GM12865 (cell line): ENCODE results near the gene DHX29.
A peak's percentile ranks its signal among the peaks of the same experiment; 100 is the strongest.

Source experiments
- DNase-seq: peaks from one replicate; pipeline ENCODE4 v3.0.0; 2010; ENCODE audit warnings: low read depth
- H3K4me3 ChIP-seq: 2 replicates; pipeline ENCODE4 v1.5.1; 2011; ENCODE audit warnings: mild to moderate bottlenecking, low read depth, low read length, control low read depth
- TF ChIP-seq, protein P1 (sequence below): IDR thresholded peaks from 2 replicates; pipeline ENCODE4 v1.5.1; 2011; ENCODE audit warnings: low read length, control low read depth, low read depth, inconsistent platforms; ENCODE audit not compliant: insufficient read depth; ENCODE audit errors: missing control alignments

DHX29 gene, protein sequence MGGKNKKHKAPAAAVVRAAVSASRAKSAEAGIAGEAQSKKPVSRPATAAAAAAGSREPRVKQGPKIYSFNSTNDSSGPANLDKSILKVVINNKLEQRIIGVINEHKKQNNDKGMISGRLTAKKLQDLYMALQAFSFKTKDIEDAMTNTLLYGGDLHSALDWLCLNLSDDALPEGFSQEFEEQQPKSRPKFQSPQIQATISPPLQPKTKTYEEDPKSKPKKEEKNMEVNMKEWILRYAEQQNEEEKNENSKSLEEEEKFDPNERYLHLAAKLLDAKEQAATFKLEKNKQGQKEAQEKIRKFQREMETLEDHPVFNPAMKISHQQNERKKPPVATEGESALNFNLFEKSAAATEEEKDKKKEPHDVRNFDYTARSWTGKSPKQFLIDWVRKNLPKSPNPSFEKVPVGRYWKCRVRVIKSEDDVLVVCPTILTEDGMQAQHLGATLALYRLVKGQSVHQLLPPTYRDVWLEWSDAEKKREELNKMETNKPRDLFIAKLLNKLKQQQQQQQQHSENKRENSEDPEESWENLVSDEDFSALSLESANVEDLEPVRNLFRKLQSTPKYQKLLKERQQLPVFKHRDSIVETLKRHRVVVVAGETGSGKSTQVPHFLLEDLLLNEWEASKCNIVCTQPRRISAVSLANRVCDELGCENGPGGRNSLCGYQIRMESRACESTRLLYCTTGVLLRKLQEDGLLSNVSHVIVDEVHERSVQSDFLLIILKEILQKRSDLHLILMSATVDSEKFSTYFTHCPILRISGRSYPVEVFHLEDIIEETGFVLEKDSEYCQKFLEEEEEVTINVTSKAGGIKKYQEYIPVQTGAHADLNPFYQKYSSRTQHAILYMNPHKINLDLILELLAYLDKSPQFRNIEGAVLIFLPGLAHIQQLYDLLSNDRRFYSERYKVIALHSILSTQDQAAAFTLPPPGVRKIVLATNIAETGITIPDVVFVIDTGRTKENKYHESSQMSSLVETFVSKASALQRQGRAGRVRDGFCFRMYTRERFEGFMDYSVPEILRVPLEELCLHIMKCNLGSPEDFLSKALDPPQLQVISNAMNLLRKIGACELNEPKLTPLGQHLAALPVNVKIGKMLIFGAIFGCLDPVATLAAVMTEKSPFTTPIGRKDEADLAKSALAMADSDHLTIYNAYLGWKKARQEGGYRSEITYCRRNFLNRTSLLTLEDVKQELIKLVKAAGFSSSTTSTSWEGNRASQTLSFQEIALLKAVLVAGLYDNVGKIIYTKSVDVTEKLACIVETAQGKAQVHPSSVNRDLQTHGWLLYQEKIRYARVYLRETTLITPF (N-terminal part only)

DNA sequence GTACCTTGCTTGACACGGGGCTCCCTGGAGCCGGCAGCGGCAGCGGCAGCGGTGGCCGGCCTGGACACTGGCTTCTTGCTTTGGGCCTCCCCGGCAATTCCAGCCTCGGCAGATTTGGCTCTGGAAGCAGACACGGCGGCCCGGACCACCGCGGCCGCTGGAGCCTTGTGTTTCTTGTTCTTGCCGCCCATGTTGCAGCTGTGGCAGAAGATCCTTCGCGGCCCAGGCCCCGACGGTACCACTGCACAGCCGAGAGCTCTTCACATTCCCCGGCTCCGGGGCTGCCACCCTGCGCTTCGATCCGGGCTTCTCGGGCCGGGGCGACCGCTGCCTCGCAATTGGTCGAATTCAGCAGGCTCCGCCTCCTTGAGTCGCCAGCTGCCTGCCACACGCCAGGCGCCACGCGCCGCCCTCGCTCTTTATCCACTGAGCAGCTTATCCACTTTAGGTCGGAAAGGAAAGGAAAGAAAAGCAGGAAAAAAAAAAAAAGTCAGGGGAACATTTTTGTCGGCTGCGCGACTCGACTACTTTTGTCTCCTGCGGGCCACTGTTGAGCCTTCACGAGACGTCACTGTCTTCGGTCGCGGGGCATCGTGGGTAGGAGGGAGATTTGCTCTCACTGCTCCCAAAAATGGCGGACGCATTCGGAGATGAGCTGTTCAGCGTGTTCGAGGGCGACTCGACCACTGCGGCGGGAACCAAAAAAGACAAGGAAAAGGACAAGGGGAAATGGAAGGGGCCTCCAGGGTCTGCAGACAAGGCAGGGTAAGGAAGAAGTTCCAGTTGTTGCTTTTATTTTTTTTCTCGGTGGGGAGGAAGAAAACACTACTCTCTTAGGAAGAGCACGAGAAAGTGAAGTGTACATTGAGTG lies at the start of gene DHX29, which contains the start of gene MTREX:
DHX29 (minus strand) TSS at position 312 of the 871 bp plus-strand sequence; CDS start at position 191, 121 bp downstream.
MTREX (plus strand) TSS at position 607 of the 871 bp plus-strand sequence; CDS start at position 632, 25 bp downstream.
- peak within 1 kb of the TSS; percentile 90 for H3K4me3 ChIP-seq
- TF ChIP-seq, protein P1, sequence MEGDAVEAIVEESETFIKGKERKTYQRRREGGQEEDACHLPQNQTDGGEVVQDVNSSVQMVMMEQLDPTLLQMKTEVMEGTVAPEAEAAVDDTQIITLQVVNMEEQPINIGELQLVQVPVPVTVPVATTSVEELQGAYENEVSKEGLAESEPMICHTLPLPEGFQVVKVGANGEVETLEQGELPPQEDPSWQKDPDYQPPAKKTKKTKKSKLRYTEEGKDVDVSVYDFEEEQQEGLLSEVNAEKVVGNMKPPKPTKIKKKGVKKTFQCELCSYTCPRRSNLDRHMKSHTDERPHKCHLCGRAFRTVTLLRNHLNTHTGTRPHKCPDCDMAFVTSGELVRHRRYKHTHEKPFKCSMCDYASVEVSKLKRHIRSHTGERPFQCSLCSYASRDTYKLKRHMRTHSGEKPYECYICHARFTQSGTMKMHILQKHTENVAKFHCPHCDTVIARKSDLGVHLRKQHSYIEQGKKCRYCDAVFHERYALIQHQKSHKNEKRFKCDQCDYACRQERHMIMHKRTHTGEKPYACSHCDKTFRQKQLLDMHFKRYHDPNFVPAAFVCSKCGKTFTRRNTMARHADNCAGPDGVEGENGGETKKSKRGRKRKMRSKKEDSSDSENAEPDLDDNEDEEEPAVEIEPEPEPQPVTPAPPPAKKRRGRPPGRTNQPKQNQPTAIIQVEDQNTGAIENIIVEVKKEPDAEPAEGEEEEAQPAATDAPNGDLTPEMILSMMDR = no peak
- peak; percentile 92 for DNase-seq

GRCh38 chr5:55356896-55357295 lies 49.4 kb upstream of the DHX29 start:
- no peak overlapping the region for H3K4me3 ChIP-seq
- DNase-seq = no peak
- TF ChIP-seq, protein P1 = no peak

DNA sequence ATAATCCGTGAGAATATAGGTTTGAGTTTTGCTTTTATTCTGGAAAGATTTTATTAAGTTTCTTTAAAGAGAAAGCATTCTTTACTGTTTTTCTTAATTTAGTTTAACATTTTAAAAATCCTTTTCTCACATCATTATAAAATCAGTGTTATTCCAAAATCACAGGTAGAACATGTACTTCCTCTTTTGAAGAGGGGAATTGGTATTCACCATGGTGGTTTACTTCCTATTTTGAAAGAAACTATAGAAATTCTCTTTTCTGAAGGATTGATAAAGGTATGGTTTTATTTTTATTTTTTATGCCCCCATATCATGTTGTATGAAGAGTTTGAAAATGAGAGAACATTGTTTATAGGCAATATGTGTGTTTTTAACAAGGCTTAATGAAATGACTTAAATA lies 43.3 kb upstream of the DHX29 start:
- no peak overlapping the region for H3K4me3 ChIP-seq
- TF ChIP-seq, protein P1 = no peak
- no peak for DNase-seq

DNA sequence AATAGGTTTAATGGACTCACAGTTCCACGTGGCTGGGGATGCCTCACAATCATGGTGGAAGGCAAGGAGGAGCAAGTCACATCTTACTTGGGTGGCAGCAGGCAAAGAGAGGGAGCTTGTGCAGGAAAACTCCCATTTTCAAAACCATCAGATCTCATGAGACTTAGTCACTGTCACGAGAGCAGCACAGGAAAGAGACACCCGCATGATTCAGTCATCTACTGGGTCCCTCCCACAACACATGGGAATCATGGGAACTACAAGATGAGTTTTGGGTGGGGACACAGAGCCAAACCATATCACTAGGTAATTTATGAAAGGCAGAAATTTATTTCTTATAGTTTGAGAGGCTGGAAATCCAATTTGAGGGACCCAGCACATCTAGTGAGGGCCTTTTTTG lies 40.3 kb upstream of the DHX29 start:
- TF ChIP-seq, protein P1 = no peak
- DNase-seq = no peak
- H3K4me3 ChIP-seq = no peak overlapping the region

GRCh38 chr5:55345327-55345726 lies 37.8 kb upstream of the DHX29 start:
- no peak overlapping the region for H3K4me3 ChIP-seq
- no peak for DNase-seq
- TF ChIP-seq, protein P1 = no peak
